Ovary (tissue), 3 donors: ENCODE results near the gene SUPT20HL1.

ENCODE experiments used
- CTCF ChIP-seq, 3 donors: fragments of 450-650 bp in 2 of 3; fragments of 200-600 bp in 1 of 3; IDR thresholded peaks; one replicate each; pipeline versions ENCODE4 v1.5.1 to v1.8.0; 2016 to 2022; ENCODE audit warnings: antibody characterized with exemption in 3 of 3, mild to moderate bottlenecking in 1 of 3
- EP300 ChIP-seq: sonication (generic); formaldehyde crosslinking; IDR thresholded peaks from one replicate; pipeline ENCODE4 v1.6.1; 2017; ENCODE audit warnings: antibody characterized with exemption
- donor health status: DM: no; HTN: no; CAD: no.

- TF ChIP-seq CTCF (IDR thresholded peaks at IDR 0.05) (no peak), EP300 (no peak)
Observed at GRCh38 chrX:24372021-24372763, 11.8 kb downstream of the SUPT20HL1 start.
